CD14-positive monocyte (primary cell): Measurements from ENCODE around the gene TMEM141. TPM values are rescaled to one million over a fixed set of nuclear protein-coding genes. Genes with fewer than 3 reads are reported as not detected.

Experiments
- DNase-seq, 3 donors: peaks; one replicate each; pipeline ENCODE4 v3.0.0-alpha.2; 2011 to 2022
- H2AFZ ChIP-seq: 2 replicates; pipeline ENCODE4 v1.6.0; 2012; ENCODE audit warnings: mild to moderate bottlenecking, low read depth, low read length, inconsistent platforms; ENCODE audit not compliant: insufficient read depth, poor library complexity, severe bottlenecking
- H3K27ac ChIP-seq, 2 donors: 1 replicate in 1 of 2; 2 replicates in 1 of 2; pipeline ENCODE4 v1.5.1; 2012 to 2013; ENCODE audit warnings: low read length in 2 of 2, control low read depth in 1 of 2, inconsistent platforms in 1 of 2, low read depth in 1 of 2, mild to moderate bottlenecking in 1 of 2
- H3K27me3 ChIP-seq, 2 donors: one replicate each; pipeline versions ENCODE4 v1.6.0 to v1.6.1; 2011 to 2013; ENCODE audit warnings: low read length in 2 of 2; ENCODE audit not compliant: control insufficient read depth in 2 of 2, insufficient read depth in 2 of 2
- H3K36me3 ChIP-seq, 2 donors: replicated peaks in 1 of 2; 1 replicate in 1 of 2; 2 replicates in 1 of 2; pipeline versions ENCODE4 v1.5.1 to v1.6.1; 2012 to 2013; ENCODE audit warnings: low read length in 2 of 2, control low read depth in 1 of 2, inconsistent platforms in 1 of 2, mild to moderate bottlenecking in 1 of 2; ENCODE audit not compliant: insufficient read depth in 2 of 2, control insufficient read depth in 1 of 2
- H3K4me1 ChIP-seq, 2 donors: 1 replicate in 1 of 2; 2 replicates in 1 of 2; pipeline versions ENCODE4 v1.5.1 to v1.6.1; 2012 to 2013; ENCODE audit warnings: low read length in 2 of 2, control low read depth in 1 of 2, inconsistent platforms in 1 of 2, mild to moderate bottlenecking in 1 of 2, moderate library complexity in 1 of 2; ENCODE audit not compliant: insufficient read depth in 2 of 2, control insufficient read depth in 1 of 2
- H3K4me2 ChIP-seq: replicated peaks from 2 replicates; pipeline ENCODE3; 2012; ENCODE audit warnings: low read length, moderate library complexity, mild to moderate bottlenecking; ENCODE audit not compliant: poor library complexity, severe bottlenecking; ENCODE audit errors: extremely low read depth
- H3K4me3 ChIP-seq, 3 experiments: fragments of 200-600 bp in 1 of 3; sonication (generic) in 1 of 3; replicated peaks in 1 of 3; 1 replicate in 2 of 3; 2 replicates in 1 of 3; pipeline ENCODE4 v1.5.1; 2011 to 2013; ENCODE audit warnings: low read length in 3 of 3, mild to moderate bottlenecking in 3 of 3, control low read depth in 2 of 3, low read depth in 2 of 3, inconsistent platforms in 1 of 3, moderate library complexity in 1 of 3
- H3K79me2 ChIP-seq: 2 replicates; pipeline ENCODE4 v1.6.0; 2012; ENCODE audit warnings: mild to moderate bottlenecking, control low read depth, inconsistent platforms, low read length, moderate library complexity; ENCODE audit not compliant: insufficient read depth
- H3K9ac ChIP-seq: 2 replicates; pipeline ENCODE4 v1.6.0; 2017; ENCODE audit warnings: low read length, mild to moderate bottlenecking; ENCODE audit not compliant: insufficient read depth, poor library complexity, severe bottlenecking
- H3K9me3 ChIP-seq, 2 donors: replicated peaks in 1 of 2; 1 replicate in 1 of 2; 2 replicates in 1 of 2; pipeline versions ENCODE4 v1.5.1 to v1.6.1; 2012 to 2013; ENCODE audit warnings: low read length in 2 of 2, control low read depth in 1 of 2; ENCODE audit not compliant: control insufficient read depth in 1 of 2, insufficient read depth in 1 of 2
- H4K20me1 ChIP-seq: 2 replicates; pipeline ENCODE4 v1.6.0; 2012; ENCODE audit warnings: mild to moderate bottlenecking, low read length, control low read depth, moderate library complexity; ENCODE audit not compliant: insufficient read depth
- H3K27ac Mint-ChIP-seq, 7 donors: one replicate each; pipeline ENCODE4 v1.8.0; 2020; ENCODE audit warnings: mild to moderate bottlenecking in 7 of 7, mixed read lengths in 7 of 7, moderate library complexity in 6 of 7, inconsistent platforms in 2 of 7
- H3K27me3 Mint-ChIP-seq, 3 donors: one replicate each; pipeline ENCODE4 v1.8.0; 2021 to 2022; ENCODE audit warnings: low read depth in 3 of 3, mild to moderate bottlenecking in 3 of 3, mixed read lengths in 3 of 3, moderate library complexity in 3 of 3, inconsistent platforms in 1 of 3
- H3K36me3 Mint-ChIP-seq, 2 donors: one replicate each; pipeline ENCODE4 v1.8.0; 2020; ENCODE audit warnings: mixed read lengths in 2 of 2, inconsistent platforms in 1 of 2, mild to moderate bottlenecking in 1 of 2
- H3K4me1 Mint-ChIP-seq: one replicate; pipeline ENCODE4 v1.8.0; 2020; ENCODE audit warnings: mild to moderate bottlenecking, mixed read lengths
- H3K4me3 Mint-ChIP-seq, 2 donors: one replicate each; pipeline ENCODE4 v1.8.0; 2020; ENCODE audit warnings: mild to moderate bottlenecking in 2 of 2, mixed read lengths in 2 of 2, moderate library complexity in 1 of 2
- H3K9me3 Mint-ChIP-seq, 7 donors: one replicate each; pipeline ENCODE4 v1.8.0; 2020 to 2022; ENCODE audit warnings: mixed read lengths in 7 of 7, mild to moderate bottlenecking in 6 of 7, moderate library complexity in 6 of 7, inconsistent platforms in 2 of 7
- WGBS: methylation state at CpG from one replicate; pipeline ENCODE4 v1.1.5; 2013; ENCODE audit warnings: missing lambda C conversion rate; ENCODE audit not compliant: insufficient coverage; 5-methylcytosine and 5-hydroxymethylcytosine counted together
- intact Hi-C, 2 donors: fragments of 100-400 bp; cut with micrococcal nuclease; formaldehyde crosslinking; loops; one replicate each; pipeline versions ENCODE4 v1.15.0 to v1.15.1; 2023
- polyA plus RNA-seq, 3 donors: library from polyadenylated mRNA; depleted of rRNA in 1 of 3; unstranded in 2 of 3; stranded (reverse) in 1 of 3; fragments of 300-500 nt in 2 of 3; fragments of >200 nt in 1 of 3; fragmentation: Illumina TruSeq in 2 of 3; gene quantifications; 1 replicate in 2 of 3; 2 replicates in 1 of 3; pipeline ENCODE4 v1.2.3, GENCODE V29; 2012 to 2021
- TF ChIP-seq, protein P1 (sequence below): fragments of 200-600 bp; IDR thresholded peaks from one replicate; pipeline ENCODE4 v1.8.0; 2022; ENCODE audit warnings: antibody characterized with exemption, mild to moderate bottlenecking

The TMEM141 gene
- polyA plus RNA-seq, 3 donors = 33.1 to 47.2 (median 39.2) TPM

DNA sequence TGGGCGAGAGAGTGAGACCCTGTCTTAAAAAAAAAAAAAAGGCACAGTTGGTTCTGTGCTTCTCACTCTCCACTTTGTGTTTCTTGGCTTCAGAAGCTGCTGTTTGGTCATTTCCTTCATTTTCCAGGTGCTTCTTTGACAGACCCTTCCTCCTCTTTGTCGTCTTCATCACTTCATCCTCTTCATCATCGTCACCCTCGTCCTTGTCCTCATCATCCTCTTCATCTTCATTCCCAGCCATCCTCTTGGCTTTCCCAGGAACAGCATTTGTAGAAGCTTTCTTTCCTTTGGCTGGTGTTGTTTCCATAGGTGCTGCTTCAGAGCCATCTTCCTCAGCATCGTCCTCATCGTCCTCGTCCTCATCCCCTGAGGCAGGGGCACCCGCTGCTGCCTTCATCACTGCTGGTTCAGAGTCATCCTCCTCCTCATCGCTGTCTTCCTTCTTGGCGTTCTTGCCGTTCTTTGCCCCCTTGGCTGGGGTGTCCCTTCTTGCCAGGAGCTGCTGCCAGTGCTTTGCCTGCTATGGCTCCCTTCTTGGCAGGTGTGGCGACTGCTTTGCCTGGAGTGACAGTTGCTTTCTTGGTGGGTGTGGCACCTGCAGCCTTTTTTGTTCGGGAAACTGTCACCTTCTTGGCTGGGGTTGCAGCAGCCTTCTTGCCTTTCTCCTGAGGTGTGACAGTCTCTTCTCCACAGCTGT, 23.7 kb downstream of the TMEM141 start:
- peaks cover 41% of the 10 kb centered on the region for H3K79me2 ChIP-seq
- H3K4me2 ChIP-seq = no peak overlapping the region
- no peaks in the 10 kb centered on the region for H3K9me3 Mint-ChIP-seq
- peaks cover 42 to 71% of the 10 kb centered on the region in 2 donors for H3K36me3 Mint-ChIP-seq
- no peak overlapping the region for H3K9ac ChIP-seq
- no peaks in the 10 kb centered on the region for H3K27me3 ChIP-seq
- TF ChIP-seq, protein P1, sequence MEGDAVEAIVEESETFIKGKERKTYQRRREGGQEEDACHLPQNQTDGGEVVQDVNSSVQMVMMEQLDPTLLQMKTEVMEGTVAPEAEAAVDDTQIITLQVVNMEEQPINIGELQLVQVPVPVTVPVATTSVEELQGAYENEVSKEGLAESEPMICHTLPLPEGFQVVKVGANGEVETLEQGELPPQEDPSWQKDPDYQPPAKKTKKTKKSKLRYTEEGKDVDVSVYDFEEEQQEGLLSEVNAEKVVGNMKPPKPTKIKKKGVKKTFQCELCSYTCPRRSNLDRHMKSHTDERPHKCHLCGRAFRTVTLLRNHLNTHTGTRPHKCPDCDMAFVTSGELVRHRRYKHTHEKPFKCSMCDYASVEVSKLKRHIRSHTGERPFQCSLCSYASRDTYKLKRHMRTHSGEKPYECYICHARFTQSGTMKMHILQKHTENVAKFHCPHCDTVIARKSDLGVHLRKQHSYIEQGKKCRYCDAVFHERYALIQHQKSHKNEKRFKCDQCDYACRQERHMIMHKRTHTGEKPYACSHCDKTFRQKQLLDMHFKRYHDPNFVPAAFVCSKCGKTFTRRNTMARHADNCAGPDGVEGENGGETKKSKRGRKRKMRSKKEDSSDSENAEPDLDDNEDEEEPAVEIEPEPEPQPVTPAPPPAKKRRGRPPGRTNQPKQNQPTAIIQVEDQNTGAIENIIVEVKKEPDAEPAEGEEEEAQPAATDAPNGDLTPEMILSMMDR = no peak
- H3K4me1 ChIP-seq = peaks cover 0 to 4% of the 10 kb centered on the region in 2 donors
- intact Hi-C loops = no loop called here
- H3K36me3 ChIP-seq = peaks cover 3 to 29% of the 10 kb centered on the region in 2 donors
- H3K9me3 ChIP-seq = no peaks in the 10 kb centered on the region
- H3K27ac ChIP-seq = no peak overlapping the region
- H3K27ac Mint-ChIP-seq = no peak overlapping the region
- H3K4me1 Mint-ChIP-seq = peaks cover 14% of the 10 kb centered on the region
- WGBS = 98% methylated on average over 10 of the region's 13 CpGs
- no peak overlapping the region for H3K4me3 ChIP-seq
- H3K4me3 Mint-ChIP-seq = no peak overlapping the region
- peaks cover 0 to 2% (median 0%) of the 10 kb centered on the region in 3 donors for H3K27me3 Mint-ChIP-seq
- H2AFZ ChIP-seq = no peak overlapping the region
- H4K20me1 ChIP-seq = peaks cover 54% of the 10 kb centered on the region
- no peak for DNase-seq

DNA sequence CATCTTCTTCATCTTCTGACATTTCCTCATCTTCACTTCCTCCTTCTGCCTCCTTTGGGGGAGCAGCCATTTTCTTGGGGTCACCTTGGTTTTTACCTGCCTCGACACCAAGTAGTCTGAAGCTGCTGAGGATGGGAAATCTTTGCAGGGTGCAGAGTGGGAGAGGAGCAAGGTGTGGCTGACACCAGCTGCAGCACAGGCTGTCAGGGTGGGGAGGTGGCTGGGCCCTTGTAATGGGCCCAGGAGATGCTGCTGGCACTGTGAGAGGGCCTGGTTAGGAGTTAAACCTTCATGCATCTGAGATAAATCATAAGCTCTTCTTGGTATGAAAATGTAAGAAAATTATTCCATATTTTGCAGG, 24.3 kb downstream of the TMEM141 start:
- no peaks in the 10 kb centered on the region for H3K9me3 Mint-ChIP-seq
- H3K4me3 ChIP-seq = no peak overlapping the region
- no peaks in the 10 kb centered on the region for H3K27me3 ChIP-seq
- no peaks in the 10 kb centered on the region for H3K9me3 ChIP-seq
- peaks cover 12% of the 10 kb centered on the region for H3K4me1 Mint-ChIP-seq
- no peak overlapping the region for H3K9ac ChIP-seq
- no peaks in the 10 kb centered on the region for H3K4me1 ChIP-seq
- H3K4me2 ChIP-seq = no peak overlapping the region
- no peak overlapping the region for H2AFZ ChIP-seq
- H3K36me3 Mint-ChIP-seq = peaks cover 39 to 70% of the 10 kb centered on the region in 2 donors
- peaks cover 3 to 29% of the 10 kb centered on the region in 2 donors for H3K36me3 ChIP-seq
- no peak overlapping the region for H3K4me3 Mint-ChIP-seq
- TF ChIP-seq, protein P1 = no peak
- H3K27ac ChIP-seq = no peak overlapping the region
- intact Hi-C loops = no loop called here
- no peak for DNase-seq
- 50% methylated on average over 1 of the region's 1 CpG for WGBS
- H3K27me3 Mint-ChIP-seq = peaks cover under 1 to 4% (median 2%) of the 10 kb centered on the region in 3 donors
- H3K79me2 ChIP-seq = peaks cover 36% of the 10 kb centered on the region
- no peak overlapping the region for H3K27ac Mint-ChIP-seq
- peaks cover 56% of the 10 kb centered on the region for H4K20me1 ChIP-seq
